Kidney epithelial cell (primary cell): ENCODE results near the gene TSFM. TPM values are rescaled to one million over a fixed set of nuclear protein-coding genes. Genes with fewer than 3 reads are reported as not detected.

Source experiments
- DNase-seq: peaks from one replicate; pipeline ENCODE4 v3.0.0-alpha.2; 2010; ENCODE audit warnings: low read depth
- H3K27me3 ChIP-seq: 2 replicates; pipeline ENCODE4 v1.6.0; 2011; ENCODE audit warnings: low read length; ENCODE audit not compliant: control insufficient read depth, insufficient read depth
- H3K36me3 ChIP-seq: 2 replicates; pipeline ENCODE4 v1.5.1; 2011; ENCODE audit warnings: low read length; ENCODE audit not compliant: control insufficient read depth, insufficient read depth
- H3K4me3 ChIP-seq: 2 replicates; pipeline ENCODE4 v1.5.1; 2011; ENCODE audit warnings: low read depth, mild to moderate bottlenecking, control low read depth, low read length
- total RNA-seq: library from RNA; depleted of rRNA; stranded (reverse); fragments of >200 nt; gene quantifications from 2 replicates; pipeline ENCODE4 v1.2.3, GENCODE V29; 2015
- TF ChIP-seq, protein P1 (sequence below): IDR thresholded peaks from 2 replicates; pipeline ENCODE4 v1.5.1; 2011; ENCODE audit warnings: mild to moderate bottlenecking, moderate library complexity, low read length, control low read depth, inconsistent platforms; ENCODE audit not compliant: insufficient read depth, poor library complexity, severe bottlenecking

Gene TSFM
- total RNA-seq, 1 donor from 2014 or later = 21.5 TPM

DNA sequence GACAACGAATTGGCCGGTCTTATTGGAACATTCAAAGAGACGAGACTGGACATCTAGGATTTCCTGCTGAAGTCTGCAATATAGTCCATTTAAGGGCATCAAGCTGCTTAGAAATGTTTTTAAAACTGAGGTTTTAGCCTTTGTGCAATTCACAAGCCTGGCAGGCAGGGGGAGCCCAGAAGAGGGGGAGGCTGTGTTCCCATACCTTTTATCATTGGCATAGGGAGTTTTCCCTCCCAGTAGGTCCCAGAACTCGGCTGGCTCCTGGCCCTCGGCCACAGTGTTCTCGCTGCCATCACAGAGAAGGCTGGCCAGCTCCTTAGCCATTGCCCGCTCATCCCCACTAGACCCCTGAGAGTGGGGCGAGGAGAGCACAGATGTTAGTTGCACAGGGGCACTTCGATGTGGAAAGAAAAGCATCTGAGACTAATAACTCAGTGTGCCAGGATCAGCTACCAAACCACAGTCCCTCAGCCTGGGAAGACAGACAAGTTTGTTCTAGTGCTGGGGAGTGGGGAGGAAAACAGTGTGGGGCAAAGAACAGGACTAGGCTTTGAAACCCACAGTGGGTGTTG, 20.8 kb downstream of the TSFM start:
- DNase-seq = no peak
- Histone ChIP-seq H3K4me3 (no peak overlapping the region), H3K27me3 (no peaks in the 10 kb centered on the region), H3K36me3 (peaks cover 1% of the 10 kb centered on the region)
- TF ChIP-seq, protein P1, sequence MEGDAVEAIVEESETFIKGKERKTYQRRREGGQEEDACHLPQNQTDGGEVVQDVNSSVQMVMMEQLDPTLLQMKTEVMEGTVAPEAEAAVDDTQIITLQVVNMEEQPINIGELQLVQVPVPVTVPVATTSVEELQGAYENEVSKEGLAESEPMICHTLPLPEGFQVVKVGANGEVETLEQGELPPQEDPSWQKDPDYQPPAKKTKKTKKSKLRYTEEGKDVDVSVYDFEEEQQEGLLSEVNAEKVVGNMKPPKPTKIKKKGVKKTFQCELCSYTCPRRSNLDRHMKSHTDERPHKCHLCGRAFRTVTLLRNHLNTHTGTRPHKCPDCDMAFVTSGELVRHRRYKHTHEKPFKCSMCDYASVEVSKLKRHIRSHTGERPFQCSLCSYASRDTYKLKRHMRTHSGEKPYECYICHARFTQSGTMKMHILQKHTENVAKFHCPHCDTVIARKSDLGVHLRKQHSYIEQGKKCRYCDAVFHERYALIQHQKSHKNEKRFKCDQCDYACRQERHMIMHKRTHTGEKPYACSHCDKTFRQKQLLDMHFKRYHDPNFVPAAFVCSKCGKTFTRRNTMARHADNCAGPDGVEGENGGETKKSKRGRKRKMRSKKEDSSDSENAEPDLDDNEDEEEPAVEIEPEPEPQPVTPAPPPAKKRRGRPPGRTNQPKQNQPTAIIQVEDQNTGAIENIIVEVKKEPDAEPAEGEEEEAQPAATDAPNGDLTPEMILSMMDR = peak; percentile 84

DNA sequence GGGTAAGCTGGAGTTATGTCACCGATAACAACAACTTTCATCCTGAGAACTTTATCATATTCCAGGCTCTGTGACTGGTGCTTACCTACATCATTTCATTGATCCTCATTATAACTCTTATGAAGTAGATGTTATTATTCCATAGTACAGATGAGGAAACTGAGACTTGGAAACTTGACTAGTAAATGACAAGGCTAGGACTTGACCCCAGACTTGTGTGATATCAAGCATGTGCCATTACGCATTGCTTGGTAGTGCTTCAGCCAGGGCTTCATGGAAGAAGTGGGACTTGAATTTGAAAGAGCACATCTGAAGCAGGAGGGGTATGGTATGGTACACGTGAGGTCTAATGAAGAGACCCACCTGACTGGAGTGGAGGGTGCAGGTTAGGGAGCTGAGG, 24.1 kb downstream of the TSFM start:
- peaks cover 1% of the 10 kb centered on the region for H3K36me3 ChIP-seq
- no peaks in the 10 kb centered on the region for H3K27me3 ChIP-seq
- DNase-seq = no peak

DNA sequence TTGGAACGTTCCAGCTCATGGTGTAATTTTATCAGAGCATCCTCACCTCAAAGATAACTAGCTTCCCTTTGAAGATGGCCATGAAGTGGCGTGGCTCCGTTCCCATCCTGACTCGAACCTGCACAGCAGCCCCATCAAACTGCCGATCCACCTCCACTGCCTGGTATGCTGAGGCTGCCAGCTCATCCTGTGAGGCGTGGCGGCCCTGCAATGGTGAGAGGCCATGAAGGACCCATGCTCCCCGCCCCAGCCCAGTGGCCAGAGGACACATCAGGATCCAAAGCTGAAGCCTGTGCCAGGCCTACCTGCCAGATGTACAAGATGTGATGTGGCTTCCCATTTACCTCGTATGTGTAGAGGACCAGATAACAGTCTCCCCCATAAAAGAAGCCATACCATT, 24.7 kb downstream of the TSFM start:
- TF ChIP-seq, protein P1 = no peak
- Histone ChIP-seq H3K36me3 (peaks cover 1% of the 10 kb centered on the region), H3K4me3 (no peak overlapping the region), H3K27me3 (no peaks in the 10 kb centered on the region)
- DNase-seq = no peak

More for the DNA sequence above, 24.1 kb downstream of the TSFM start:
- TF ChIP-seq, protein P1 = no peak
- no peak overlapping the region for H3K4me3 ChIP-seq

DNA sequence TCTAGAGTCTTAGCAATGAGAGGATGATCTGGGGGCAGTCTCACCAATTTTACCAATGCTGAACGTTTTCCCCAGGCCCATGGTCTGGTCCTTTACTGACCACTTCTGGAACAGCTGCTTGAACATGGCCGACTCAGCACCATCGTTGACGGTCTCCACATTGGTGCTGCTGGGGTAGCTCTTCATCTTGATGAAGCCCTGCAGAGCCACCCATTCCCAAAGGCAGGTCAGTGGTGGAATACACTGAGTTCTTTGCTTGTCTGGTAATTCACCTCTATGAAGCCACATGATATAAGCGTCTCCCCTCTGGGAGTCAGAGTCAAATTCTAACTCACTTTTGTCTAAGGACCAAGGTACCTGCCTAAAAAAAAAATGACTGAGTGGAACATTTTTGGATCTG, 25.8 kb downstream of the TSFM start:
- TF ChIP-seq, protein P1 = no peak
- no peaks in the 10 kb centered on the region for H3K27me3 ChIP-seq
- H3K36me3 ChIP-seq = peaks cover 1% of the 10 kb centered on the region

DNA sequence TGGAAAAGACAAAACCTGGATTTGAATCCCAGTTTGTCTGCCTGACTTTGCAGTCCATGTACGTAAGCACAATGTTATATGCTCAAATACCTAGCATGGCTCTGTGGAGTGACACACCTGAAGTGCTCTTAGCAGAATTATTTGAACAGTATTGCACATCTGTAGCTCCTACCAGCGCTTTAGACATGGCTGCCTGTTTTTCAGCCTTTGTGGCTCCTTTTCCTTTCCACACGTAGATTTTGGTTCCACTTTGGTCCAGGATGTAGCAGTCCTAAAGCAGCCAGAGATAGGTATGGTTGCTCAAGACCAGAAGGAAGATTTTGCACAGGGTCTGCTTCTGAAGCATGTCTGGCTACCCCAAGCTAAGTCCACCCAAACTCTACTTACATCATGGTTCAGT, 26.8 kb downstream of the TSFM start:
- Histone ChIP-seq H3K27me3 (no peaks in the 10 kb centered on the region), H3K4me3 (no peak overlapping the region), H3K36me3 (peaks cover 1% of the 10 kb centered on the region)
- DNase-seq = no peak
- TF ChIP-seq, protein P1 = no peak

More for the DNA sequence above, 25.8 kb downstream of the TSFM start:
- no peak for DNase-seq
- no peak overlapping the region for H3K4me3 ChIP-seq

DNA sequence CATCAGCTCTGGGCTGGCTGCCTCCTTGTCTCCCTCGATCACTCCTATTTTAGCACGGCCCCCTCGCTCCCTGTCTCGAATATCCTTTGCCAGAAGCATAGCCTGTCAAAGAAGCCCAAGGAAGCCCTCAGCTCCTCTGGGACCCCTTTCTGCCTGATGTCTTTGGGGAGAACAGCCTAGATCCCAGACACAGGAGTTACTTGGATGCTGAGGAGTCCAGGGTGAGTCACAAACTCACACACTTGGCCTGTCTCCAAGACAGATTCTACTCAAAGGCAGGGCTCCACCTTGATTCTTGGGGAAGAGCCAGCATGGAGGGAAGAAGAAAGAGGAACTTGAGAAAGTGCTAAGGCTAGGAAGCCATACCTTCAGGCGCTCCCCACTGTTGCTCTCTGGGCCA, 27.9 kb downstream of the TSFM start:
- TF ChIP-seq, protein P1 = no peak
- DNase-seq = peak; percentile 44
- Histone ChIP-seq H3K27me3 (no peaks in the 10 kb centered on the region), H3K36me3 (peaks cover 1% of the 10 kb centered on the region), H3K4me3 (no peak overlapping the region)
